Measurements from ENCODE around the gene TGFB2.

GRCh38 chr1:218303176-218303879, 41.8 kb upstream of the TGFB2 start:
- TF ChIP-seq RAD21 (IDR thresholded peaks at IDR 0.05; ENCODE audit: low read depth) (no peak), TEAD4 (IDR thresholded peaks at IDR 0.05) (no peak), TCF12 (IDR thresholded peaks at IDR 0.05; ENCODE audit: low read depth) (no peak), CREB1 (IDR thresholded peaks at IDR 0.05; ENCODE audit: low read depth) (no peak), FOXM1 (IDR thresholded peaks at IDR 0.05; ENCODE audit: borderline replicate concordance, low read depth) (no peak), YY1 (IDR thresholded peaks at IDR 0.05; ENCODE audit: low read depth) (no peak), USF1 (IDR thresholded peaks at IDR 0.05) (no peak), CEBPB (IDR thresholded peaks at IDR 0.05) (no peak), MAX (IDR thresholded peaks at IDR 0.05) (no peak), EP300 (IDR thresholded peaks at IDR 0.05; ENCODE audit: borderline replicate concordance) (no peak)

All from Ishikawa (cell line).